Fibroblast of peridontal ligament (primary cell): ENCODE measurements around the gene DOK1.

Experiments
- DNase-seq: peaks from one replicate; pipeline ENCODE4 v3.0.0-alpha.2; 2010; ENCODE audit errors: extremely low read depth

DOK1 gene

DNA sequence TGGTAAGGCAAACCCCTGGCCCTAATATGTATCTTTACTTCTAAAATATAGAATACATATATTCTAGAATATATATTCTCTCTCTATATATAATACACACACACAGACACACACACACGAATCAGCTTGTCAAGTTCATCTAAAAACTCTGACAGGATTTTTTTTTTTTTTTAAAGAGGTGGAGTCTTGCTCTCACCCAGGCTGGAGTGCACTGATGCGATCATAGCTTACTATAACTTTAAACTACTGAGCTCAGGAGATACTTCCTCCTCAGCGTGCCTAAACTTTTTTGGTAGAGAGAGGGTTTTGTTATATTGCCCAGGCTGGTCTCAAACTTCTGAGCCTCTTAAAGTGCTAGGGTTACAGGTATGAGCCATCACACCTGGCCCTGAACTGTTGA, 45.2 kb downstream of the DOK1 start:
- no peak for DNase-seq

DNA sequence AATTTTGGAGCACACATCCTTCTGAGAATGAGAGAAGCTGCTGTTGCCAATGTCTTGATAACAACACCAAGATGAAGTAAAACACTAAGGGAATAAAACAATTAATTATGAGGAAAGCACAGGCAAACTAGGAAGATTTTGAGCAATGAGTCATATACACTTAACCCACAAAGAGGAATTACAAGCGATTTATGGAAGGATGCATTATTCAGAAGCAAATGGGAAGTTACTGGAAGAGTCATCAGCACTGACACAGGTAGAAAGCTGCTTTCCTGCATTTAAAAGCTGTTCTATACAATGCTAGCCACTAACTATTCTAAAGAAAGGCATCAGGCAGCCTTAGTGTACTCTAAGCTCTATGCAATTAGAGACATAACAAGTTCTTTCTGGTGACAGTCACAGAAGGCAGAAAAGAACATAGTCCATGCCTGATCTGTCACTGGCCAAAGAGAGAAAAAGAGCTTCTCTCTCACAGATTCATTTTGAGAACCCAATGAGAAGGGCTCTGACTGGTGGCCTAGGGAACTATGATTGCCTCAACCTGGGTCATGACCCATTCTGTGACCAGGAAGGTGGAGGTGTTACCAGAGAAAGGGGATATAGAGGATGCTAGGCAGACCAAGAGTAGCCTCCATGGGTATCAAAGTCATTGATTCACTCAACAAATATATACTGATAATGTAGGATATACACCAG, 48.2 kb downstream of the DOK1 start:
- DNase-seq, result peak; percentile 71

GRCh38 chr2:74603282-74604000, 48.9 kb downstream of the DOK1 start:
- DNase-seq, result no peak

- DNase-seq, result no peak
Measured at GRCh38 chr2:74606927-74607326, 52.4 kb downstream of the DOK1 start.
